ENCODE results near the gene COX11.

- peak; percentile 74 for TF ChIP-seq CTCF (conservative IDR thresholded peaks at IDR 0.05; ENCODE audit: low read length)
- no peak for TF ChIP-seq EZH2phosphoT487 (IDR thresholded peaks at IDR 0.05; ENCODE audit: borderline replicate concordance)
Measured at GRCh38 chr17:54992797-54993639, 24.6 kb upstream of the COX11 start.
